ENCODE results near the gene PACRG.

DNA sequence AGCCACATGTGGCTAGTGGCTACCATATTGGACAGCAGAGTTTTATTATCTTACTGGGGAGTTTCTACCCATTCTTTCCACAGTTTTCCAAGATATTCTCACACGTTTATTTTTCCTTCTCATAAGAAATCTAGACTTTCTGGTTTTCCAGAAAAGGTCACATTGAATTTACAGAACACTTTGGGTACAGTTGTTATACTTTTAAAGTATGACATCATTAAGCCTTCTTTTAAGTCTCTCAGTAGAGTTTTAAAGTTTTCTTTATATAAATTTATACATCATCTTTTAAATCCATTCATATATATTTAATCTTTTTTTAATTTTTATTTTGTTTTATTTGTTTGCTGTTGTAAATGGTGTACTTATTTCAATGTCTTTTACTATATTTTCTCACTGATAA, 486.5 kb downstream of the PACRG start:
- TF ChIP-seq, protein P1, sequence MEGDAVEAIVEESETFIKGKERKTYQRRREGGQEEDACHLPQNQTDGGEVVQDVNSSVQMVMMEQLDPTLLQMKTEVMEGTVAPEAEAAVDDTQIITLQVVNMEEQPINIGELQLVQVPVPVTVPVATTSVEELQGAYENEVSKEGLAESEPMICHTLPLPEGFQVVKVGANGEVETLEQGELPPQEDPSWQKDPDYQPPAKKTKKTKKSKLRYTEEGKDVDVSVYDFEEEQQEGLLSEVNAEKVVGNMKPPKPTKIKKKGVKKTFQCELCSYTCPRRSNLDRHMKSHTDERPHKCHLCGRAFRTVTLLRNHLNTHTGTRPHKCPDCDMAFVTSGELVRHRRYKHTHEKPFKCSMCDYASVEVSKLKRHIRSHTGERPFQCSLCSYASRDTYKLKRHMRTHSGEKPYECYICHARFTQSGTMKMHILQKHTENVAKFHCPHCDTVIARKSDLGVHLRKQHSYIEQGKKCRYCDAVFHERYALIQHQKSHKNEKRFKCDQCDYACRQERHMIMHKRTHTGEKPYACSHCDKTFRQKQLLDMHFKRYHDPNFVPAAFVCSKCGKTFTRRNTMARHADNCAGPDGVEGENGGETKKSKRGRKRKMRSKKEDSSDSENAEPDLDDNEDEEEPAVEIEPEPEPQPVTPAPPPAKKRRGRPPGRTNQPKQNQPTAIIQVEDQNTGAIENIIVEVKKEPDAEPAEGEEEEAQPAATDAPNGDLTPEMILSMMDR (IDR thresholded peaks at IDR 0.05): no peak
- TF ChIP-seq POLR2AphosphoS5 (IDR thresholded peaks at IDR 0.05): no peak
